Astrocyte (in vitro differentiated cells and primary cell): ENCODE data around the gene LSM2.

ENCODE experiments used
- EZH2 ChIP-seq: IDR thresholded peaks from 2 replicates; pipeline ENCODE4 v1.6.1; 2012; ENCODE audit warnings: mild to moderate bottlenecking, low read length, inconsistent platforms; ENCODE audit not compliant: insufficient read depth
- TF ChIP-seq, protein P1 (sequence below): IDR thresholded peaks from 2 replicates; pipeline ENCODE4 v1.5.1; 2011; ENCODE audit warnings: low read depth, mild to moderate bottlenecking, inconsistent platforms, low read length, moderate library complexity; ENCODE audit not compliant: insufficient read depth

DNA sequence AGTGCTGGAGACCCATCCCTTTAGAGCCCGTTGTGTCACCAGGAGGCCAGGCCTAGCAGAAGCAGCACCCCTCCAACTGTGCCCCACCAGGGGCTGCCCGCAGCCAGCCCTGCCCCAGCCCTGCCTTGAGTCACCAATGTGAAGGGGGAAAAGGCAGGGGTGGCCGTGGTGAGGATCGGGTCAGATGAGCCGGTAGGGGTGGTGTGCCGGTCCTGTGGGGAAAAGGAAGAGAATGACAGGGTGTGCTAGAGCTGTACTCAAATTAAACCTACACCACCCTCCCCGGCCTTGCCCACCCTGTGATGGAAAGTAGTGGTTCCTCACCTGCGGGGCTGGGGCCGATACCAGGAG, 41.2 kb downstream of the LSM2 start:
- TF ChIP-seq, protein P1, sequence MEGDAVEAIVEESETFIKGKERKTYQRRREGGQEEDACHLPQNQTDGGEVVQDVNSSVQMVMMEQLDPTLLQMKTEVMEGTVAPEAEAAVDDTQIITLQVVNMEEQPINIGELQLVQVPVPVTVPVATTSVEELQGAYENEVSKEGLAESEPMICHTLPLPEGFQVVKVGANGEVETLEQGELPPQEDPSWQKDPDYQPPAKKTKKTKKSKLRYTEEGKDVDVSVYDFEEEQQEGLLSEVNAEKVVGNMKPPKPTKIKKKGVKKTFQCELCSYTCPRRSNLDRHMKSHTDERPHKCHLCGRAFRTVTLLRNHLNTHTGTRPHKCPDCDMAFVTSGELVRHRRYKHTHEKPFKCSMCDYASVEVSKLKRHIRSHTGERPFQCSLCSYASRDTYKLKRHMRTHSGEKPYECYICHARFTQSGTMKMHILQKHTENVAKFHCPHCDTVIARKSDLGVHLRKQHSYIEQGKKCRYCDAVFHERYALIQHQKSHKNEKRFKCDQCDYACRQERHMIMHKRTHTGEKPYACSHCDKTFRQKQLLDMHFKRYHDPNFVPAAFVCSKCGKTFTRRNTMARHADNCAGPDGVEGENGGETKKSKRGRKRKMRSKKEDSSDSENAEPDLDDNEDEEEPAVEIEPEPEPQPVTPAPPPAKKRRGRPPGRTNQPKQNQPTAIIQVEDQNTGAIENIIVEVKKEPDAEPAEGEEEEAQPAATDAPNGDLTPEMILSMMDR, result no peak
- TF ChIP-seq EZH2, result no peak
